Tibial nerve (tissue), 3 donors: Measurements from ENCODE around the gene WNT9B.

Experiments used
- POLR2A ChIP-seq, 2 donors: fragments of 450-650 bp; IDR thresholded peaks; one replicate each; pipeline ENCODE4 v1.6.1; 2017; ENCODE audit warnings: antibody characterized with exemption in 2 of 2, mild to moderate bottlenecking in 2 of 2, moderate library complexity in 2 of 2
- TF ChIP-seq, protein P1 (sequence below), 5 experiments: fragments of 200-600 bp in 3 of 5; fragments of 450-650 bp in 2 of 5; sonication (generic) in 3 of 5; IDR thresholded peaks; one replicate each; pipeline ENCODE4 v1.5.1; 2016 to 2019; ENCODE audit warnings: antibody characterized with exemption in 5 of 5, mild to moderate bottlenecking in 3 of 5, moderate library complexity in 2 of 5

DNA sequence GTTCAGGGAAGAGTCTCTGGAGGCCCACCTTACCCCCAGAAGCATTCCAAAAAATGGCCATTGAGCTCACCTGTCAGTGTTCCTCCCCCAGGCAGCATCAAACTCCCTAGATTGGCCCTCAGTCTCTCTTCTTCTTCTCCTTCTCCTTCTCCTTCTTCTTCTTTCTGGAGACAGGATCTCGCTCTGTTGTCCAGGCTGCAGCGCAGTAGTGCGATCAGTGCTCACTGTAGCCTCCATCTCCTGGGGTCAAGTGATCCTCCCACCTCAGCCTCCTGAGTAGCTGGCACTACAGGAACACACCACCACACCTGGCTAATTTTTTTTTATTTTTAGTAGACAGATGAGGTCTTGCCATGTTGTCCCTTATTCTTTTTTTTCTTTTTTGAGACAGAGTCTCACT lies 16.5 kb upstream of the WNT9B start:
- TF ChIP-seq POLR2A (IDR thresholded peaks at IDR 0.05) = no peak
- TF ChIP-seq, protein P1, sequence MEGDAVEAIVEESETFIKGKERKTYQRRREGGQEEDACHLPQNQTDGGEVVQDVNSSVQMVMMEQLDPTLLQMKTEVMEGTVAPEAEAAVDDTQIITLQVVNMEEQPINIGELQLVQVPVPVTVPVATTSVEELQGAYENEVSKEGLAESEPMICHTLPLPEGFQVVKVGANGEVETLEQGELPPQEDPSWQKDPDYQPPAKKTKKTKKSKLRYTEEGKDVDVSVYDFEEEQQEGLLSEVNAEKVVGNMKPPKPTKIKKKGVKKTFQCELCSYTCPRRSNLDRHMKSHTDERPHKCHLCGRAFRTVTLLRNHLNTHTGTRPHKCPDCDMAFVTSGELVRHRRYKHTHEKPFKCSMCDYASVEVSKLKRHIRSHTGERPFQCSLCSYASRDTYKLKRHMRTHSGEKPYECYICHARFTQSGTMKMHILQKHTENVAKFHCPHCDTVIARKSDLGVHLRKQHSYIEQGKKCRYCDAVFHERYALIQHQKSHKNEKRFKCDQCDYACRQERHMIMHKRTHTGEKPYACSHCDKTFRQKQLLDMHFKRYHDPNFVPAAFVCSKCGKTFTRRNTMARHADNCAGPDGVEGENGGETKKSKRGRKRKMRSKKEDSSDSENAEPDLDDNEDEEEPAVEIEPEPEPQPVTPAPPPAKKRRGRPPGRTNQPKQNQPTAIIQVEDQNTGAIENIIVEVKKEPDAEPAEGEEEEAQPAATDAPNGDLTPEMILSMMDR (IDR thresholded peaks at IDR 0.05) = no peak
